B cell (primary cell): ENCODE results near the gene TERB2. TPM values are rescaled to one million over a fixed set of nuclear protein-coding genes. Genes with fewer than 3 reads are reported as not detected.
"Not testable (repeated sequence)": the region's sequence is repeated elsewhere in the genome, so short reads cannot be mapped to it uniquely, and the experiment has no call there.

ENCODE experiments used
- ATAC-seq: fragments of 200-7000 bp; cut with Tn5 transposase; one replicate; pipeline ENCODE4 v1.10.0; 2021; ENCODE audit warnings: low read depth, mild to moderate bottlenecking, moderate number of reproducible peaks, moderate library complexity
- CTCF ChIA-PET: fragments of 350-600 bp; sonication (Branson Sonifier 250); formaldehyde crosslinking; loops from one replicate; lab custom pipeline; 2021; ENCODE audit warnings: antibody characterized with exemption, inconsistent platforms; lab: Charles Lee
- POLR2A ChIA-PET: fragments of 350-600 bp; sonication (Branson Sonifier 250); formaldehyde crosslinking; loops from one replicate; lab custom pipeline; 2021; ENCODE audit warnings: antibody characterized with exemption; lab: Charles Lee
- DNase-seq: peaks from one replicate; pipeline ENCODE4 v3.0.0; 2013
- H2AFZ ChIP-seq: 2 replicates; pipeline ENCODE4 v1.6.1; 2012; ENCODE audit warnings: mild to moderate bottlenecking, low read depth, low read length; ENCODE audit not compliant: insufficient read depth, poor library complexity, severe bottlenecking
- H3K27ac ChIP-seq, 2 donors: 1 replicate in 1 of 2; 2 replicates in 1 of 2; pipeline ENCODE4 v1.5.1; 2012 to 2013; ENCODE audit warnings: low read length in 2 of 2, mild to moderate bottlenecking in 2 of 2, moderate library complexity in 1 of 2
- H3K27me3 ChIP-seq, 4 experiments: fragments of 200-600 bp in 1 of 4; sonication (generic) in 1 of 4; replicated peaks in 1 of 4; 1 replicate in 2 of 4; 2 replicates in 2 of 4; pipeline versions ENCODE4 v1.6.1 to v1.7.0; 2013 to 2016; ENCODE audit warnings: low read length in 3 of 4, mild to moderate bottlenecking in 2 of 4, mixed read lengths in 1 of 4, moderate library complexity in 1 of 4; ENCODE audit not compliant: insufficient read depth in 4 of 4, control insufficient read depth in 3 of 4; ENCODE audit errors: control extremely low read depth in 1 of 4
- H3K36me3 ChIP-seq, 2 experiments: replicated peaks in 1 of 2; 1 replicate in 1 of 2; 2 replicates in 1 of 2; pipeline versions ENCODE4 v1.6.1 to v1.7.1; 2013; ENCODE audit warnings: low read length in 1 of 2; ENCODE audit not compliant: insufficient read depth in 2 of 2, control insufficient read depth in 1 of 2; ENCODE audit errors: control extremely low read depth in 1 of 2, extremely low read depth in 1 of 2
- H3K4me1 ChIP-seq, 2 donors: fragments of 200-600 bp in 1 of 2; sonication (generic) in 1 of 2; 1 replicate in 1 of 2; 2 replicates in 1 of 2; pipeline versions ENCODE4 v1.5.1 to v1.6.1; 2013 to 2017; ENCODE audit warnings: low read length in 2 of 2; ENCODE audit not compliant: control insufficient read depth in 2 of 2, insufficient read depth in 2 of 2
- H3K4me2 ChIP-seq: replicated peaks from 2 replicates; pipeline ENCODE3; 2012; ENCODE audit warnings: mild to moderate bottlenecking, low read depth, low read length; ENCODE audit not compliant: poor library complexity, severe bottlenecking
- H3K4me3 ChIP-seq, 5 experiments: fragments of 200-600 bp in 1 of 5; sonication (generic) in 1 of 5; 1 replicate in 3 of 5; 2 replicates in 2 of 5; pipeline versions ENCODE4 v1.5.1 to v1.7.0; 2011 to 2016; ENCODE audit warnings: low read length in 4 of 5, mild to moderate bottlenecking in 4 of 5, low read depth in 2 of 5, control low read depth in 1 of 5, moderate library complexity in 1 of 5; ENCODE audit not compliant: insufficient read depth in 1 of 5; ENCODE audit errors: control extremely low read depth in 1 of 5, extremely low read depth in 1 of 5
- H3K79me2 ChIP-seq: fragments of 200-600 bp; sonication (generic); one replicate; pipeline ENCODE4 v1.6.0; 2016; ENCODE audit warnings: low read length; ENCODE audit not compliant: control insufficient read depth, insufficient read depth
- H3K9ac ChIP-seq: fragments of 200-600 bp; sonication (generic); 2 replicates; pipeline ENCODE4 v1.6.1; 2017; ENCODE audit warnings: mild to moderate bottlenecking, low read length, moderate library complexity
- H3K9me3 ChIP-seq, 3 donors: one replicate each; pipeline versions ENCODE4 v1.6.1 to v1.7.1; 2013; ENCODE audit warnings: low read length in 2 of 3; ENCODE audit not compliant: control insufficient read depth in 2 of 3, insufficient read depth in 1 of 3; ENCODE audit errors: control extremely low read depth in 1 of 3
- H4K20me1 ChIP-seq: 2 replicates; pipeline ENCODE4 v1.6.0; 2012; ENCODE audit warnings: mild to moderate bottlenecking, low read length; ENCODE audit not compliant: insufficient read depth, control insufficient read depth, poor library complexity, severe bottlenecking
- H3K27ac Mint-ChIP-seq: one replicate; pipeline ENCODE4 v1.8.0; 2021; ENCODE audit warnings: mixed read lengths
- H3K27me3 Mint-ChIP-seq: one replicate; pipeline ENCODE4 v1.8.0; 2021; ENCODE audit warnings: mixed read lengths
- H3K4me1 Mint-ChIP-seq: one replicate; pipeline ENCODE4 v1.8.0; 2021; ENCODE audit warnings: mixed read lengths
- H3K4me3 Mint-ChIP-seq: one replicate; pipeline ENCODE4 v1.8.0; 2021; ENCODE audit warnings: mixed read lengths
- H3K9me3 Mint-ChIP-seq: one replicate; pipeline ENCODE4 v1.8.0; 2022; ENCODE audit warnings: mixed read lengths; ENCODE audit not compliant: insufficient read depth
- EZH2 ChIP-seq: IDR thresholded peaks from 2 replicates; pipeline ENCODE4 v1.6.1; 2012; ENCODE audit warnings: borderline replicate concordance, low read depth, mild to moderate bottlenecking, moderate library complexity, low read length; ENCODE audit not compliant: insufficient read depth, poor library complexity, severe bottlenecking
- WGBS: methylation state at CpG from one replicate; pipeline ENCODE4 v1.1.5; 2013; ENCODE audit warnings: missing lambda C conversion rate; ENCODE audit not compliant: insufficient coverage; 5-methylcytosine and 5-hydroxymethylcytosine counted together
- intact Hi-C: fragments of 100-400 bp; cut with micrococcal nuclease; formaldehyde crosslinking; loops from one replicate; pipeline ENCODE4 v1.10.0; 2022
- polyA plus RNA-seq: library from polyadenylated mRNA; depleted of rRNA; stranded (reverse); fragments of >200 nt; gene quantifications from 2 replicates; pipeline ENCODE4 v1.2.3, GENCODE V29; 2012
- total RNA-seq, 2 donors: library from RNA; stranded (reverse); fragments of 120-200 nt in 1 of 2; gene quantifications; 1 replicate in 1 of 2; 2 replicates in 1 of 2; pipeline versions ENCODE4 v1.2.3 to v1.2.4, GENCODE V29; 2013 to 2022
- TF ChIP-seq, protein P1 (sequence below): fragments of 200-600 bp; IDR thresholded peaks from one replicate; pipeline ENCODE4 v1.8.0; 2022; ENCODE audit warnings: antibody characterized with exemption, mild to moderate bottlenecking

The TERB2 gene
- total and polyA plus RNA-seq, 2 donors (not counting 1 experiment from before 2014, with no cell fraction given), result not detected

- H4K20me1 ChIP-seq, result no peaks in the 10 kb centered on the region
- H2AFZ ChIP-seq, result no peak overlapping the region
- no peak overlapping the region for H3K9ac ChIP-seq
- no peaks in the 10 kb centered on the region for H3K36me3 ChIP-seq
- ATAC-seq, result no peak
- no peak overlapping the region for H3K4me3 Mint-ChIP-seq
- no peaks in the 10 kb centered on the region for H3K79me2 ChIP-seq
- intact Hi-C loops, result no loop called here
- CTCF ChIA-PET, result no interaction called here
- no peak for DNase-seq
- H3K9me3 Mint-ChIP-seq, result peaks cover 2% of the 10 kb centered on the region
- POLR2A ChIA-PET, result no interaction called here
- H3K4me2 ChIP-seq, result no peak overlapping the region
- no peak overlapping the region for H3K4me3 ChIP-seq
- H3K27me3 ChIP-seq, result no peaks in the 10 kb centered on the region
- no peak for TF ChIP-seq EZH2
- TF ChIP-seq, protein P1, sequence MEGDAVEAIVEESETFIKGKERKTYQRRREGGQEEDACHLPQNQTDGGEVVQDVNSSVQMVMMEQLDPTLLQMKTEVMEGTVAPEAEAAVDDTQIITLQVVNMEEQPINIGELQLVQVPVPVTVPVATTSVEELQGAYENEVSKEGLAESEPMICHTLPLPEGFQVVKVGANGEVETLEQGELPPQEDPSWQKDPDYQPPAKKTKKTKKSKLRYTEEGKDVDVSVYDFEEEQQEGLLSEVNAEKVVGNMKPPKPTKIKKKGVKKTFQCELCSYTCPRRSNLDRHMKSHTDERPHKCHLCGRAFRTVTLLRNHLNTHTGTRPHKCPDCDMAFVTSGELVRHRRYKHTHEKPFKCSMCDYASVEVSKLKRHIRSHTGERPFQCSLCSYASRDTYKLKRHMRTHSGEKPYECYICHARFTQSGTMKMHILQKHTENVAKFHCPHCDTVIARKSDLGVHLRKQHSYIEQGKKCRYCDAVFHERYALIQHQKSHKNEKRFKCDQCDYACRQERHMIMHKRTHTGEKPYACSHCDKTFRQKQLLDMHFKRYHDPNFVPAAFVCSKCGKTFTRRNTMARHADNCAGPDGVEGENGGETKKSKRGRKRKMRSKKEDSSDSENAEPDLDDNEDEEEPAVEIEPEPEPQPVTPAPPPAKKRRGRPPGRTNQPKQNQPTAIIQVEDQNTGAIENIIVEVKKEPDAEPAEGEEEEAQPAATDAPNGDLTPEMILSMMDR, result no peak
- no peaks in the 10 kb centered on the region for H3K4me1 ChIP-seq
- no peaks in the 10 kb centered on the region for H3K9me3 ChIP-seq
- no peak overlapping the region for H3K27ac Mint-ChIP-seq
- H3K27ac ChIP-seq, result no peak overlapping the region
- H3K27me3 Mint-ChIP-seq, result no peaks in the 10 kb centered on the region
- no peaks in the 10 kb centered on the region for H3K4me1 Mint-ChIP-seq
These were observed 45.4 kb upstream of the TERB2 start for GRCh38 chr15:44910981-44911625.

GRCh38 chr15:44912186-44912585, 44.3 kb upstream of the TERB2 start:
- ATAC-seq, H3K79me2 ChIP-seq, H3K4me3 Mint-ChIP-seq, H3K4me3 ChIP-seq, CTCF ChIA-PET, H3K4me2 ChIP-seq, H3K4me1 Mint-ChIP-seq, H3K27me3 ChIP-seq, POLR2A ChIA-PET, H3K27ac Mint-ChIP-seq, H2AFZ ChIP-seq, H3K36me3 ChIP-seq, DNase-seq, H3K9me3 ChIP-seq, H3K27me3 Mint-ChIP-seq, H3K27ac ChIP-seq, H3K4me1 ChIP-seq, H4K20me1 ChIP-seq, H3K9me3 Mint-ChIP-seq, H3K9ac ChIP-seq, intact Hi-C loops: not testable (repeated sequence)
- no CpG with 5 or more reads among the region's 1 CpG for WGBS

GRCh38 chr15:44912974-44913448, 43.5 kb upstream of the TERB2 start:
- H3K4me3 ChIP-seq, intact Hi-C loops, H3K36me3 ChIP-seq, H3K4me1 ChIP-seq, H3K27ac ChIP-seq, POLR2A ChIA-PET, H3K9me3 Mint-ChIP-seq, H3K9me3 ChIP-seq, H3K4me1 Mint-ChIP-seq, H3K79me2 ChIP-seq, H3K9ac ChIP-seq, H4K20me1 ChIP-seq, H3K27me3 ChIP-seq, H3K4me2 ChIP-seq, H3K4me3 Mint-ChIP-seq, H2AFZ ChIP-seq, CTCF ChIA-PET, DNase-seq, H3K27me3 Mint-ChIP-seq, ATAC-seq, H3K27ac Mint-ChIP-seq: not testable (repeated sequence)
- no CpG with 5 or more reads among the region's 3 CpGs for WGBS
